ENCODE data around the gene PLB1. TPM values are rescaled to one million over a fixed set of nuclear protein-coding genes. Genes with fewer than 3 reads are reported as not detected.

Gene PLB1
- polyA plus RNA-seq (ENCODE audit: insufficient read length in 3 of 3), result 1 to 10 TPM; 1.4 to 1.5 (median 1.5) TPM
- long read RNA-seq, donor 1, result 0 reads
- long read RNA-seq, donor 2, result 0 reads
- long read RNA-seq, donor 3, result 0 reads
- long read RNA-seq, donor 4, result 0 reads
- long read RNA-seq, donor 5, result 0 reads
- long read RNA-seq, donor 6, result 0 reads
- long read RNA-seq, donor 7, result 0 reads
- long read RNA-seq, donor 8, partial matches to known transcripts, result 0 of 1 reads
- long read RNA-seq, donor 8, other reads (novel, unspliced or antisense), result 0 of 1 reads
- long read RNA-seq, donor 9, result 0 reads
- long read RNA-seq, donor 10, result 0 reads
- long read RNA-seq, donor 11, result 0 reads
- long read RNA-seq, donor 12, result 0 reads
- long read RNA-seq, donor 13, result 0 reads
- long read RNA-seq, donor 14, result 0 reads
- long read RNA-seq, donor 15, result 0 reads
- long read RNA-seq, donor 16, result 0 reads

GRCh38 chr2:28495551-28496250, at the start of gene PLB1:
Gene PLB1 (plus strand): TSS chr2:28496060. CDS start chr2:28496115, 55 bp downstream.
- no peak for DNase-seq (ENCODE audit: extremely low read depth in 1 of 11, low read depth in 9 of 11, low spot score in 4 of 11)

- DNase-seq (ENCODE audit: extremely low read depth in 1 of 11, low read depth in 9 of 11, low spot score in 4 of 11), result no peak
Measured at GRCh38 chr2:28446531-28446930, 49.3 kb upstream of the PLB1 start.

- DNase-seq (ENCODE audit: extremely low read depth in 1 of 11, low read depth in 9 of 11, low spot score in 4 of 11), result no peak
Measured at GRCh38 chr2:28447086-28447485, 48.8 kb upstream of the PLB1 start.

GRCh38 chr2:28447943-28448792, 47.7 kb upstream of the PLB1 start:
- no peak for DNase-seq (ENCODE audit: extremely low read depth in 1 of 11, low read depth in 9 of 11, low spot score in 4 of 11)

- DNase-seq (ENCODE audit: extremely low read depth in 1 of 11, low read depth in 9 of 11, low spot score in 4 of 11), result no peak
Measured at GRCh38 chr2:28448793-28449100, 47.1 kb upstream of the PLB1 start.

- DNase-seq (ENCODE audit: extremely low read depth in 1 of 11, low read depth in 9 of 11, low spot score in 4 of 11), result no peak
Measured at GRCh38 chr2:28449126-28449487, 46.8 kb upstream of the PLB1 start.

GRCh38 chr2:28449488-28450395, 46.1 kb upstream of the PLB1 start:
- no peak for DNase-seq (ENCODE audit: extremely low read depth in 1 of 11, low read depth in 9 of 11, low spot score in 4 of 11)

GRCh38 chr2:28450901-28451565, 44.8 kb upstream of the PLB1 start:
- DNase-seq (ENCODE audit: extremely low read depth in 1 of 11, low read depth in 9 of 11, low spot score in 4 of 11), result no peak

- no peak for DNase-seq (ENCODE audit: extremely low read depth in 1 of 11, low read depth in 9 of 11, low spot score in 4 of 11)
Measured at GRCh38 chr2:28451793-28452533, 43.9 kb upstream of the PLB1 start.

GRCh38 chr2:28452534-28453081, 43.3 kb upstream of the PLB1 start:
- DNase-seq (ENCODE audit: extremely low read depth in 1 of 11, low read depth in 9 of 11, low spot score in 4 of 11), result peak in 3 of 11 donors; percentile 31 to 40 (median 39)

- no peak for DNase-seq (ENCODE audit: extremely low read depth in 1 of 11, low read depth in 9 of 11, low spot score in 4 of 11)
Measured at GRCh38 chr2:28453396-28453795, 42.5 kb upstream of the PLB1 start.

- DNase-seq (ENCODE audit: extremely low read depth in 1 of 11, low read depth in 9 of 11, low spot score in 4 of 11), result no peak
Measured at GRCh38 chr2:28454016-28454930, 41.6 kb upstream of the PLB1 start.

- no peak for DNase-seq (ENCODE audit: extremely low read depth in 1 of 11, low read depth in 9 of 11, low spot score in 4 of 11)
Measured at GRCh38 chr2:28457237-28457636, 38.6 kb upstream of the PLB1 start.

GRCh38 chr2:28461056-28461455, 34.8 kb upstream of the PLB1 start:
- no peak for DNase-seq (ENCODE audit: extremely low read depth in 1 of 11, low read depth in 9 of 11, low spot score in 4 of 11)

GRCh38 chr2:28462122-28462521, 33.7 kb upstream of the PLB1 start:
- DNase-seq (ENCODE audit: extremely low read depth in 1 of 11, low read depth in 9 of 11, low spot score in 4 of 11), result no peak

- no peak for DNase-seq (ENCODE audit: extremely low read depth in 1 of 11, low read depth in 9 of 11, low spot score in 4 of 11)
Measured at GRCh38 chr2:28463211-28463816, 32.5 kb upstream of the PLB1 start.
